SH-SY5Y (cell line): ENCODE results near the gene URI1.

Source experiments
- GATA2 ChIP-seq: IDR thresholded peaks from 2 replicates; pipeline ENCODE4 v1.6.1; 2011; ENCODE audit warnings: mild to moderate bottlenecking, low read depth, low read length
- GATA3 ChIP-seq: IDR thresholded peaks from 2 replicates; pipeline ENCODE4 v1.6.1; 2011; ENCODE audit warnings: low read depth, mild to moderate bottlenecking, low read length, moderate library complexity

The URI1 gene

DNA sequence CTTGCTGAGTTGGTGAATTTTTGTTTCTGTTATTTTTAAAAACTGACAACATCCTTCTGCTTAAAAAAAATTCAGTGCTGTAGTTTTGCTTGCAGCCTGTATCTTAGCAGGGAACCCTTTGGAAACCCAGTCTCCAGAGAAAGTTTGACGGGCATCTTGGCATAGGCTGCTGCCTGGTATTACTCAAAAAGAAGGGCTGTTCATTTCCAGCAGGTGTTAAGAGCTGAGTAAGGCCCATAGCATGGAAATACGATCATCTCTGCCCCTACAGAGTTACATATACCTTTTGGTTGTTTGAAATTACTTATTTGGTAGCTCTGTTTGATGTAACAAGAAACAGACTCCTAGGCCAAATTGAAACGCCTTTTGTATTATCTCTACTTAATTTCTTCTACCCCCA lies 41.5 kb downstream of the URI1 start:
- TF ChIP-seq GATA2 (no peak), GATA3 (no peak)

GRCh38 chr19:29985196-29985595 lies 43.2 kb downstream of the URI1 start:
- TF ChIP-seq GATA2 (no peak), GATA3 (no peak)

- TF ChIP-seq GATA2 = no peak
- TF ChIP-seq GATA3 = no peak
Observed at GRCh38 chr19:29988351-29988750, 46.3 kb downstream of the URI1 start.

DNA sequence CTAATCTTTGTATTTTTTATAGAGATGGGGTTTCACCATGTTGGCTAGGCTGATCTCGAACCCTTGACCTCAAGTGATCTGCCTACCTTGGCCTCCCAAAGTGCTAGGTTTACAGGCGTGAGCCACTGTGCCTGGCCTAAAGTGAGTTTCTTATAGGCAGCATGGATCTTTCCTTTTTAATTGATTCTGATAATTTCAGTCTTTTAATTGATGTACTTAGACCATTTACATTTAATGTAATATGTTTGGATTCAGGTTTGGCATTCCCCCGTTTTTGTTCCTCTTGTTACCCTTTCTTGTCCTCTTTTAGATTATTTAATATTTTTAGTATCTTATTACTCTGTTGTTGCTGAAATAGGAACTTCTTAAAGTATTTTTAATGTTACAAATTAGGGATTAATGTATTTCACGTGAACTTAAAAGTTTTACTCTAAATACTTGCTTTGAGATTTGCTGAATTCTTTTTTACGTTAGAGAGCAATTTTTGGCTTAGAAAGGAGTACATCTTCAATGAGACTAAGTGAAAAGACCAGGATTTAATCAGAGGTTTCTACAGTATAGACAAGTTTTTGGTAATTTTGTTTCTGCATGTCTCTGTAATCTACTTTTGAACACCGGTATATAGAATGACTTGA lies 50.3 kb downstream of the URI1 start:
- TF ChIP-seq GATA3 (no peak), GATA2 (no peak)

DNA sequence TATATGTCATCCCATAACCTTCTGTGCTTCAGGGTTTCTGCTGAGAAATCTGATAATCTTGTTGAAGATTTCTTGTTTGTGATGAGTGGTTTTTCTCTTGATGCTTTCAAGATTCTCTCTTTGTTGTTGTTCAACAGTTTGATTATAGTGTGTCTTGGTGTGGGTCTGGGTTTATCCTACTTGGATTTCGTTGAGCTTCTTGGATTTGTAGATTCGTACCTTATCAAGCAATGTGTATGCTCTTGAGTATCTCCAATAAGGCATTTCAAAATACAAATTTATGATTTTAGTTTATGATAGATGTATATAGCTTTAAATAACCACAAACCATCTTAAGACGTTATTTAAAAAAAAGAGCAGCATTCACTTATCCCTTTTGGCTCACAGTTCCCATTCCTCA lies 57.5 kb downstream of the URI1 start:
- no peak for TF ChIP-seq GATA2
- TF ChIP-seq GATA3 = no peak

- TF ChIP-seq GATA3 = no peak
- no peak for TF ChIP-seq GATA2
Observed at GRCh38 chr19:30000862-30001261, 58.8 kb downstream of the URI1 start.

DNA sequence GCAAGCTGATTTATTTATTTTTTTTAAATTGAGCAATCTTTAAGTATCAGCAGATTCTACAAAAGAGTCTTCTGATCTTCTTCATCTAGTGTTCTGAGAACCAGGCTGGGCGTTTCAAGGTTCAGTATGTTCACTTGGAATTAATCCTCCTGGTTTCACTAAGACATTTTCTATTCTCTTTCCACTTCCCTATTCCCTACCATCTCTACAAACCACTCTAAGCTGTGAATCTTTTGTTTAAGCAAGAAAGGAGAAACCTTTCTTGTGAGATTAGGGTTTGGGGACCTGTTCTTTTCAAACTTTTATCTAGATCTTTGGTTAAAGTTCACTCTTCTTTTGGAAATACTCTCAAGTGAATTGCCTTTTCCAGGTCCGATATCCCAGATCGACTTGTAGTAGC lies 59.3 kb downstream of the URI1 start:
- TF ChIP-seq GATA3 (no peak), GATA2 (no peak)

DNA sequence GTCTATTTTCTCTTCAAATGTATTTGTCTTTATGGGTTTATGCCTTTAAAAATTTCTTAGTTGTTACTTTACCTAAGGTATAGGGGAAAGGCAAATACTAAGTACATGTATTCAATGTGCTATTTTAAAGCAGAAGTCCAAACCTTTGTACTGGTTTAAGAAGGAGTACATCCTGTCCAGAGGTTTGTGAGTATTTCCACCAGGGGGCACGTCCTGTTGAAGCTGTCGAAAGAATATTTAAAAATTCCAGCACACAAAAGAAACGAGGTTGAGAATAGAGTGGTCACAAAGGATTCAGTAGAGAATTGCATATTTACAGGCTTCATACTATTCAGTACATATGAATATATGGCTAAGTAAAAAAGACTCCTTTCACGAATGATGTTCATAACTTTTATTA lies 59.8 kb downstream of the URI1 start:
- TF ChIP-seq GATA3 (no peak), GATA2 (no peak)

- TF ChIP-seq GATA2 (no peak), GATA3 (no peak)
Observed at GRCh38 chr19:30003866-30004265, 61.8 kb downstream of the URI1 start.

- no peak for TF ChIP-seq GATA2
- no peak for TF ChIP-seq GATA3
Observed at GRCh38 chr19:30004403-30004802, 62.4 kb downstream of the URI1 start.

DNA sequence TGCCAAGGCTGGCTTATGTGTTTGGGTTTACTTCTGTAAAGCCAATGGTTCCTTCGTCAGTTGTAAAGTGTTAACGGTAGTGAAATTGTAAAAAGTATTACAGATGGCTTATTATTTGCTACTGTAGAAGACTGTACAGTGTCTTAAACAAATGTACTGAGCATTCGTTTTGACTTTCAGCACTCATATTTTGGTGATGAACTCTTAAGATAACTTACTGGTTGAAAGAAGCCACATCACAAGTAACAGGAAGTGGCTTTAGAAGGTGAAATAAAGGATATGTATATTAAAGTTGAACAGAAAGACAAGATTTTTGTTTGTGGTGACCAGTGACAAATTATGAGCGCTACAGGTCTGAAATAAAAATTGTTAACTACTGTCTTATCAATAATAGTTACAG lies 64.2 kb downstream of the URI1 start:
- TF ChIP-seq GATA2 (no peak), GATA3 (no peak)

GRCh38 chr19:30008169-30008568 lies 66.1 kb downstream of the URI1 start:
- TF ChIP-seq GATA3 (no peak), GATA2 (no peak)

GRCh38 chr19:30009013-30009412 lies 67.0 kb downstream of the URI1 start:
- no peak for TF ChIP-seq GATA3

- no peak for TF ChIP-seq GATA2
- TF ChIP-seq GATA3 = no peak
Observed at GRCh38 chr19:30011051-30011578, 69.1 kb downstream of the URI1 start.

GRCh38 chr19:30014770-30015169 lies 72.7 kb downstream of the URI1 start:
- TF ChIP-seq GATA3 (no peak), GATA2 (no peak)

- no peak for TF ChIP-seq GATA3
- no peak for TF ChIP-seq GATA2
Observed at GRCh38 chr19:30017172-30017571, 75.1 kb downstream of the URI1 start.
